Pancreas (tissue), 10 donors: Measurements from ENCODE around the gene LRRC52. TPM values are rescaled to one million over a fixed set of nuclear protein-coding genes. Genes with fewer than 3 reads are reported as not detected.

Source experiments
- ATAC-seq, 4 donors: fragments of 200-7000 bp; cut with Tn5 transposase; one replicate each; pipeline versions ENCODE4 v1.8.0 to v1.9.1; 2020; ENCODE audit warnings: mild to moderate bottlenecking in 4 of 4, moderate library complexity in 4 of 4
- DNase-seq, 6 donors: peaks; one replicate each; pipeline ENCODE4 v3.0.0-alpha.2; 2020
- FAIRE-seq: peaks from 2 replicates; lab custom pipeline; 2012; peaks lifted over from hg19 to GRCh38; lab: Jason Lieb, UNC
- H3K27ac ChIP-seq, 4 donors: fragments of 200-600 bp; sonication (generic); 1 replicate in 3 of 4; 2 replicates in 1 of 4; pipeline versions ENCODE4 v1.5.0 to v1.8.0; 2020
- H3K27me3 ChIP-seq, 4 donors: fragments of 200-600 bp; one replicate each; pipeline ENCODE4 v1.8.0; 2021
- H3K36me3 ChIP-seq, 3 donors: fragments of 200-600 bp; sonication (generic) in 1 of 3; one replicate each; pipeline versions ENCODE4 v1.5.0 to v1.8.0; 2020 to 2021
- H3K4me1 ChIP-seq, 3 donors: fragments of 200-600 bp; one replicate each; pipeline ENCODE4 v1.8.0; 2021
- H3K4me3 ChIP-seq, 4 donors: fragments of 200-600 bp; sonication (generic) in 2 of 4; one replicate each; pipeline versions ENCODE4 v1.5.0 to v1.8.0; 2020 to 2021
- H3K9me3 ChIP-seq, 4 donors: fragments of 200-600 bp; one replicate each; pipeline ENCODE4 v1.8.0; 2021
- CTCF ChIP-seq, 4 donors: fragments of 200-600 bp; sonication (generic) in 3 of 4; IDR thresholded peaks; one replicate each; pipeline versions ENCODE4 v1.5.0 to v1.8.0; 2021; ENCODE audit warnings: antibody characterized with exemption in 4 of 4
- WGBS, 2 donors: extraction: QIAGEN DNeasy Blood & Tissue Kit; methylation state at CpG; one replicate each; pipeline ENCODE4 v1.1.7; 2013; 5-methylcytosine and 5-hydroxymethylcytosine counted together
- intact Hi-C, 3 donors: fragments of 100-400 bp; cut with DNase I; formaldehyde crosslinking; loops; one replicate each; pipeline versions ENCODE4 v1.11.1 to v1.14.2; 2022
- polyA plus RNA-seq, 2 donors: library from polyadenylated mRNA; stranded (reverse); fragments of 200-250 nt; gene quantifications; one replicate each; pipeline ENCODE4 v1.2.3, GENCODE V29; 2013
- total RNA-seq, 6 donors: library from RNA; stranded (reverse); fragmentation: NEBNext Ultra II Directional in 4 of 6; extraction: Animal tissue kit (Norgen Biotek cat#: 25700) in 4 of 6; gene quantifications; one replicate each; pipeline versions ENCODE4 v1.2.1 to v1.2.4, GENCODE V29; 2021 to 2023
- donor health status: healthy with polysubstance abuse.
- donor health status: DM: no; HTN: no; CAD: no; lungs with moderate emphysema.
- donor health status: DM: no; HTN: no; CAD: no.
- donor health status: control.
- donor health status: control.
- donor health status: Bipolar disorder and iron deficiency.
- donor health status: DM: yes; HTN: yes; CAD: no.
- donor health status: DM: no; HTN: no; CAD: no.
- donor health status: DM: no; HTN: no; CAD: no.
- donor health status: DM: yes; HTN: yes; CAD: no.

LRRC52 gene
- total and polyA plus RNA-seq, 8 donors: not detected

GRCh38 chr1:165544996-165545395 is 1.2 kb downstream of the LRRC52 start:
- Histone ChIP-seq H3K36me3 (no peaks in the 10 kb centered on the region), H3K4me3 (no peak overlapping the region), H3K27ac (no peak overlapping the region), H3K9me3 (no peaks in the 10 kb centered on the region), H3K27me3 (no peaks in the 10 kb centered on the region), H3K4me1 (peaks cover 0 to 2% (median 0%) of the 10 kb centered on the region in 3 donors)
- no peak for ATAC-seq
- no peak for FAIRE-seq
- intact Hi-C loops: no loop called here
- DNase-seq: no peak
- TF ChIP-seq CTCF (IDR thresholded peaks at IDR 0.05): no peak

GRCh38 chr1:165545974-165546373 is 2.2 kb downstream of the LRRC52 start:
- Histone ChIP-seq H3K36me3 (no peaks in the 10 kb centered on the region), H3K27ac (no peak overlapping the region), H3K9me3 (no peaks in the 10 kb centered on the region), H3K4me3 (no peak overlapping the region), H3K4me1 (peaks cover 0 to 2% (median 0%) of the 10 kb centered on the region in 3 donors), H3K27me3 (no peaks in the 10 kb centered on the region)
- DNase-seq (no peak), ATAC-seq (no peak), FAIRE-seq (no peak)
- TF ChIP-seq CTCF (IDR thresholded peaks at IDR 0.05): no peak
- WGBS, 2 donors: 60 to 70% methylated on average over 2 of the region's 2 CpGs
- intact Hi-C loops: no loop called here

GRCh38 chr1:165549973-165550372 is 6.2 kb downstream of the LRRC52 start:
- Histone ChIP-seq H3K4me1 (no peaks in the 10 kb centered on the region), H3K27ac (no peak overlapping the region), H3K36me3 (no peaks in the 10 kb centered on the region), H3K9me3 (no peaks in the 10 kb centered on the region), H3K4me3 (no peak overlapping the region), H3K27me3 (no peaks in the 10 kb centered on the region)
- no peak for ATAC-seq
- 88 to 90% methylated on average over 2 of the region's 2 CpGs for WGBS, 2 donors
- intact Hi-C loops: no loop called here
- no peak for DNase-seq
- TF ChIP-seq CTCF (IDR thresholded peaks at IDR 0.05): no peak
- no peak for FAIRE-seq

GRCh38 chr1:165551469-165551868 is 7.7 kb downstream of the LRRC52 start:
- H3K4me1 ChIP-seq: no peaks in the 10 kb centered on the region
- DNase-seq (no peak), ATAC-seq (no peak), FAIRE-seq (no peak)
- 68 to 69% methylated on average over 3 of the region's 3 CpGs for WGBS, 2 donors
- intact Hi-C loops: no loop called here
- H3K27ac ChIP-seq: no peak overlapping the region
- TF ChIP-seq CTCF (IDR thresholded peaks at IDR 0.05): no peak
- H3K36me3 ChIP-seq: no peaks in the 10 kb centered on the region
- no peaks in the 10 kb centered on the region for H3K27me3 ChIP-seq
- H3K4me3 ChIP-seq: no peak overlapping the region
- H3K9me3 ChIP-seq: no peaks in the 10 kb centered on the region

- intact Hi-C loops: no loop called here
- H3K27me3 ChIP-seq: no peaks in the 10 kb centered on the region
- ATAC-seq (no peak), FAIRE-seq (no peak), DNase-seq (no peak)
- H3K27ac ChIP-seq: no peak overlapping the region
- H3K36me3 ChIP-seq: no peaks in the 10 kb centered on the region
- TF ChIP-seq CTCF (IDR thresholded peaks at IDR 0.05): no peak
- H3K4me1 ChIP-seq: no peaks in the 10 kb centered on the region
- 29 to 33% methylated on average over 9 of the region's 9 CpGs for WGBS, 2 donors
- no peaks in the 10 kb centered on the region for H3K9me3 ChIP-seq
- H3K4me3 ChIP-seq: no peak overlapping the region
These were observed 17.3 kb downstream of the LRRC52 start for GRCh38 chr1:165560883-165561656.
